ENCODE measurements around the gene DAPK2.

DAPK2 gene

DNA sequence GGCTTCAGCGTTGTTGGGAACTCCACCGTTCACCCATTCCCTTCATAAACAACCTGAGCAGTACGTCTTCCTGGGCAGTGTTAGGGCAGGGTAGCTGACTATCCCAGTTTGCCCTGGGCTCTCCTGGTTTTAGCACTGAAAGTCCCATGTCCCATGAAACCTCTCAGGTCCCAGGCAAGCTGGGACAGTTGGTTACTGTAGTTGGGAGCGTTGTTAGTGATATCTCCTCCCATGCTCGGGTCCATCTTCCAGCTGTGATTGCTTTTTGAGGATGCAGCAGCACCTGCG, 151.7 kb downstream of the DAPK2 start:
- DNase-seq = no peak
- no peak overlapping the region for H3K4me2 ChIP-seq (ENCODE audit: low read depth, low read length)
- H3F3A ChIP-seq (ENCODE audit: insufficient read depth, low read length) = peaks cover 3% of the 10 kb centered on the region; the same call in 1 of the 2 replicates
- H3K9me3 ChIP-seq (replicated peaks; ENCODE audit: insufficient read depth, low read length) = no peaks in the 10 kb centered on the region
- no peak overlapping the region for H3K4me3 ChIP-seq (ENCODE audit: low read length)
- H3K79me2 ChIP-seq (ENCODE audit: low read length) = no peaks in the 10 kb centered on the region
- H3K4me1 ChIP-seq (ENCODE audit: low read length) = peaks cover 19% of the 10 kb centered on the region
- H4K20me1 ChIP-seq (ENCODE audit: insufficient read depth, low read length) = no peaks in the 10 kb centered on the region
- no peaks in the 10 kb centered on the region for H3K27me3 ChIP-seq (replicated peaks; ENCODE audit: insufficient read depth, low read length)
- no peak overlapping the region for H3K27ac ChIP-seq (ENCODE audit: low read length)
- no peak overlapping the region for H2AFZ ChIP-seq (ENCODE audit: low read length)
- TF ChIP-seq CTCF (IDR thresholded peaks at IDR 0.05; ENCODE audit: low read length) = no peak
- TF ChIP-seq EZH2phosphoT487 (IDR thresholded peaks at IDR 0.05; ENCODE audit: low read length) = no peak
- no peak for TF ChIP-seq EZH2 (optimal IDR thresholded peaks at IDR 0.05; ENCODE audit: low read depth, low read length)
- no peaks in the 10 kb centered on the region for H3K36me3 ChIP-seq (replicated peaks; ENCODE audit: insufficient read depth, low read length)
- H3K9me2 ChIP-seq (replicated peaks; ENCODE audit: insufficient read depth, low read length) = no peaks in the 10 kb centered on the region
- no peak overlapping the region for H3K9ac ChIP-seq (ENCODE audit: low read length)

DNA sequence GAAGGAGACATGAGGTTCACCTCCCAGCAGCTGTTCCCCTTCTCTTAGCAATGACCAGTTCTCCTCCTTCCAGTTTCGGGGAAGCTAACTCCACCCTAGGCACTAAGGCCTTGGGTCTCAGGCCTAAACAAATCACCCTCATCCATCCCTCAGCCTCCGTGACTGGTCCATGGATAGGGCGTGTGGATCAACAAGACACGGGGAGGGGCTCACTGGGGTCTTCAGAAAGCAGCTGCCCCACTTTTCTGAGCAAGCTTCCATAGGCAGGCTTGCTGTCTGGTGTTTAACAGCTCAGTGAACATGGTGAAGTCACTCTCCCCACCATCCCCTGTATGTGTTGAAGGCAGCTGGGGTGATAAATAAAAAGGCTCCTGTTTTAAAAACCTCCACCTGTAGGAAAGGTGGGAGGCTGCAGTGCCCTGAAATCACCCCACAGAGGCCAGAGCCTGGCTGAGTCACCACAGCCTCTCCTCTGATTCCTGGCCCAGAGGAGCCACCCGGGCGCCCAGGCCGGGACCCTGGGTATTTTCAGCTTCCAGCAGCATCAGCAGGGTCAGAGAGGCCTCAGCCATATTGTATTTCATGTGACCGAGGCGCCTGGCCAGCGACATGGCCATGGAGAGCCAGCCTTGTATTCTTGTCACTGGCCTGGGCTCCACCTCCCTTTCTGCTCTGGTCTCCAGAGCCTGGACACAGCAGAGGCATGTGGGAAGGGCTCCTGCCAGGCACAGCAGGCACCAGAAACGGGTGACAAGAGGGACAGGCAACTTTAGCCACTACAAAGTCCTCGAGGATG, 152.2 kb downstream of the DAPK2 start:
- H4K20me1 ChIP-seq (ENCODE audit: insufficient read depth, low read length) = no peaks in the 10 kb centered on the region
- H3K4me2 ChIP-seq (ENCODE audit: low read depth, low read length) = no peak overlapping the region
- no peaks in the 10 kb centered on the region for H3K9me3 ChIP-seq (replicated peaks; ENCODE audit: insufficient read depth, low read length)
- H2AFZ ChIP-seq (ENCODE audit: low read length) = no peak overlapping the region
- no peak overlapping the region for H3K27ac ChIP-seq (ENCODE audit: low read length)
- no peak overlapping the region for H3K9ac ChIP-seq (ENCODE audit: low read length)
- no peak for DNase-seq
- no peaks in the 10 kb centered on the region for H3K79me2 ChIP-seq (ENCODE audit: low read length)
- no peaks in the 10 kb centered on the region for H3K9me2 ChIP-seq (replicated peaks; ENCODE audit: insufficient read depth, low read length)
- H3K4me3 ChIP-seq (ENCODE audit: low read length) = no peak overlapping the region
- H3F3A ChIP-seq (ENCODE audit: insufficient read depth, low read length) = peaks cover 3% of the 10 kb centered on the region; the same call in 1 of the 2 replicates
- TF ChIP-seq EZH2phosphoT487 (IDR thresholded peaks at IDR 0.05; ENCODE audit: low read length) (no peak), EZH2 (optimal IDR thresholded peaks at IDR 0.05; ENCODE audit: low read depth, low read length) (no peak), CTCF (IDR thresholded peaks at IDR 0.05; ENCODE audit: low read length) (no peak)
- no peaks in the 10 kb centered on the region for H3K36me3 ChIP-seq (replicated peaks; ENCODE audit: insufficient read depth, low read length)
- no peaks in the 10 kb centered on the region for H3K27me3 ChIP-seq (replicated peaks; ENCODE audit: insufficient read depth, low read length)
- peaks cover 19% of the 10 kb centered on the region for H3K4me1 ChIP-seq (ENCODE audit: low read length)

GRCh38 chr15:63892794-63893441, 153.4 kb downstream of the DAPK2 start:
- Histone ChIP-seq H2AFZ (ENCODE audit: low read length) (no peak overlapping the region), H3K4me3 (ENCODE audit: low read length) (no peak overlapping the region), H3K27me3 (replicated peaks; ENCODE audit: insufficient read depth, low read length) (no peaks in the 10 kb centered on the region), H3K4me2 (ENCODE audit: low read depth, low read length) (no peak overlapping the region), H4K20me1 (ENCODE audit: insufficient read depth, low read length) (no peaks in the 10 kb centered on the region), H3K36me3 (replicated peaks; ENCODE audit: insufficient read depth, low read length) (no peaks in the 10 kb centered on the region), H3K27ac (ENCODE audit: low read length) (no peak overlapping the region), H3K9ac (ENCODE audit: low read length) (no peak overlapping the region), H3K9me3 (replicated peaks; ENCODE audit: insufficient read depth, low read length) (no peaks in the 10 kb centered on the region), H3K79me2 (ENCODE audit: low read length) (no peaks in the 10 kb centered on the region), H3K9me2 (replicated peaks; ENCODE audit: insufficient read depth, low read length) (no peaks in the 10 kb centered on the region), H3K4me1 (ENCODE audit: low read length) (peaks cover 19% of the 10 kb centered on the region), H3F3A (ENCODE audit: insufficient read depth, low read length) (peaks cover 3% of the 10 kb centered on the region; the same call in 1 of the 2 replicates)
- no peak for TF ChIP-seq EZH2 (optimal IDR thresholded peaks at IDR 0.05; ENCODE audit: low read depth, low read length)
- no peak for TF ChIP-seq EZH2phosphoT487 (IDR thresholded peaks at IDR 0.05; ENCODE audit: low read length)
- TF ChIP-seq CTCF (IDR thresholded peaks at IDR 0.05; ENCODE audit: low read length) = no peak
- no peak for DNase-seq
